HG02970 (cell line): ENCODE results near the gene OSBPL1A.

Source experiments
- ATAC-seq: cut with Tn5 transposase; IDR thresholded peaks from one replicate; pipeline ENCODE4 v1.9.1; 2021; ENCODE audit warnings: mild to moderate bottlenecking, moderate library complexity, moderate number of reproducible peaks; ENCODE audit not compliant: unreplicated experiment, low FRiP score

OSBPL1A gene

DNA sequence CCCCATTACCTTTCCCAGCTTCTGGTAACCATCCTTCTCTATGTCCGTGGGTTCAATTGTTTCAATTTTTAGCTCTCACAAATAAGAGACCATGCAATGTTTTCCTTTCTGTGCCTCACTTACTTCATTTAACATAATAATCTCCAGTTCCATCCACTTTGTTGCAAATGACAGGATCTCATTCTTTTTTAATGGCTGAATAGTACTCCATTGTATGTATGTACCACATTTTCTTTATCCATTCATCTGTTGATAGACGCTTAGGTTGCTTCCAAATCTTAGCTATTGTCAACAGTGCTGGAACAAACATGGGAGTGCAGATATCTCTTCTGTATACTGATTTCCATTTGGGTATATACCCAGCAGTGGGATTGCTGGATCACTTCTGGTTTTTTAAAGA, 256.9 kb downstream of the OSBPL1A start:
- ATAC-seq: no peak

DNA sequence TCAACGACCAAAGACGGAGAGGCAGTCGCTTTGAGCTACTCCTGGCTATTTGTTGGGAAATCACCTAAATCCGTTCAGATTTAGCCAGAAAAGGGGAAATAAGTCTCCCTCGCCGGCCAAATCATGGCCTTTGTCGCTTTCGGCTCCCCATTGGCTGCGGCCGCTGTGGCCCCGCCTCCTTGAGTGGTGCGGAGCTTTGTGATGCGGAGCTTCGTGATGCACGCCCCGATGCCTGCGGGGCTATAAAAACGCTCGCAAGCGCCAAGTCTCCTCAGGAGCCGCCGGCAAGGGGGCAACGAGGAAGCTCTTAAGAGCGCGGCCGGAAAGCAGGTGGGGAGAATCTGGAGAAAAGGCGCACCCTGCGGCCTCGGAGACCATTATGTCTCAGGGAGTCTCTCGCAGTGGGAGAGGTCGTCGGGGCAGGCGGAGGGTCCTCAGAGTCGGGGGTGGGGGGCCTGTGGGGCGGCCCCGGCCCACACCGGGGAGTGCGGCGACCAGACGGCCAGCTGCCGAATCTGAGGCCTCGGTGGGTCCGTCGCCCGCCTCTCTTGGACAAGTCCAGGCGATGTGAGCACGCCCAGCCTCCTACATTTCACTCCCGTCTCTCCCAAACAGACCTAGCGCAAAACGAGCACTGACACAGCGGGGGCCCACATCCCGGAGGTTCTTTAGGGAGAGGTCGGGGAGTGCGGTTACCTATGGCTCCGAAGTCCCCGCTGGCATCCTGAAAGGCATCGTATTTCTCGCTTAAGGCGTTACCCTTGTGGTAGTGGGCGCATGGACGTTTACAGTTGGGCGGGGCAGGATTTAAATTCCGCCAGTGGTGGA, 258.6 kb downstream of the OSBPL1A start, which contains the start of gene CABYR:
TSS of gene CABYR (plus strand) at position 274 of the 828 bp plus-strand sequence. CDS start 4,053 bp downstream, outside the sequence.
- ATAC-seq: no peak

GRCh38 chr18:24138409-24138788, 259.2 kb downstream of the OSBPL1A start:
- ATAC-seq: no peak

GRCh38 chr18:24136967-24137373, 260.7 kb downstream of the OSBPL1A start:
- ATAC-seq: no peak

DNA sequence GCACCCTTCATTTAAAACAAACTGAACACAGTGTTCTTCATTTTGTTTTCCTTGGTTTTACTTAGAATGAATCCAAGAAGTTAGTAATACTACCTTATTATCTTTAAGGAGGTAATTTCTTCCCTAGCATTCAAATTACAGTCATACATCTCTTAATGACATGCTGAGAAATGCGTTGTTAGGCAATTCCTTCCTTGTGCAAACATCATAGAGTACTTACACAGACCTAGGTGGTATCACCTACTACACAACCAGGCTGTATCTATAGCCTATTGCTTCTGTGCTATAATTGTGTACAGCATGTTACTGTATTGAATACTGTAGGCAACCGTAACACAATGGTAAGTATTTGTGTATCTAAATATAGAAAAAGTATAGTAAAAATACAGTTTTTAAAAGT, 267.1 kb downstream of the OSBPL1A start:
- no peak for ATAC-seq

- no peak for ATAC-seq
Observed at GRCh38 chr18:24128700-24129099, 268.9 kb downstream of the OSBPL1A start.

DNA sequence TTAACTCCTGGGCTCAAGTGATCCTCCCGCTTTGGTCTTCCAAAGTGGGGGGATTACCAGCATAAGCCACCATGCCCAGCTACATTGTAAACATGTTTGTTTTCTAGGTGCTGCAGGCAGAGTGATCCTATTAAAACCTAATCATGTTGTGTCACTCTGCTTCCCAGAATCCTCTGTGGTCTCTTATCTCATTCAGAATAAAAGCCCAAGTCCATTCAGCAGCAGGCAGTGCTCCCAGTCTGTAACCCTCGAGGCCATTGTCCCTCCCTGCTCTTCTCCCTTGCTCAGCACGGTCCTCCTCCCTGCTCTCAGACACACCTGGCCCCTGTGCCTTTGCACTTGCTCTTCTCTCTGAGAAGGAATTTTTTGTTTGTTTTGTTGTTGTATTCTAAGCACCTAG, 269.9 kb downstream of the OSBPL1A start:
- ATAC-seq: no peak

DNA sequence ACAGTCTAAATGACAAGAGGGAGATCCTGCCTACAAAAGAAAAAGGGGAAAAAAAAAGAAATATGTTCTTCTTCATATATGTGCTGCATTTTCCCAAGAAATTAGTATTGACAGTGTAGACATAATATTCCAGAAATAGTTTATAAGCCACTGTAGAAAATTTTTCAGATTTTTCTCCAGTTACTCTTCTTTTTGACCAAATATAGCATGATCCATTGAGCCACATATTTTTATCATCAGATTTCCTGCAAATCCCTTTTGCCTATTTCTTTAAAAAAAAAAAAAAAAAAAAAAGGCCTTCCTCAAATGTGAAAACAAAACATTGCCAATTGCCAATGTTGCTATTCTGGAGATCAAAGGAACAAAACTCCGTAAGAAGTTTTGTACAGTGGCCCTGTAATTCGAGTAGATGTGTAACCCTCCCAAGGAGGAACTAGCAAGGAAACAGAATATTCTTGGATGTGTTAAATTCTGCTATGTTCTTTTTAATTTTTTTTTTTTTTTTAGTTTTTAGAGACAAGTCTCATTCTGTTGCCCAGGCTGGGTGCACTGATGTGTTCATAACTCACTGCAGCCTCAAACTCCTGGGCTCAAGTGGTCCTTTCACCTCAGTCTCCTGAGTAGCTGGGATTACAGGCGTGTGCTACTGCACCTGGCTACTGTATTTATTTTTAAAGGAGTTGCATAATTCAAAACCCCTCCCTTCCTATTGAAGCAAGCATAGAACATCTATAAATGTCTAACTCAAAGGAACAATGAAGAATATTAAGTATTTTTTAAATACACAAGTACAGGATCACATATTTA, 271.3 kb downstream of the OSBPL1A start:
- no peak for ATAC-seq

- no peak for ATAC-seq
Observed at GRCh38 chr18:24121625-24122024, 276.0 kb downstream of the OSBPL1A start.

DNA sequence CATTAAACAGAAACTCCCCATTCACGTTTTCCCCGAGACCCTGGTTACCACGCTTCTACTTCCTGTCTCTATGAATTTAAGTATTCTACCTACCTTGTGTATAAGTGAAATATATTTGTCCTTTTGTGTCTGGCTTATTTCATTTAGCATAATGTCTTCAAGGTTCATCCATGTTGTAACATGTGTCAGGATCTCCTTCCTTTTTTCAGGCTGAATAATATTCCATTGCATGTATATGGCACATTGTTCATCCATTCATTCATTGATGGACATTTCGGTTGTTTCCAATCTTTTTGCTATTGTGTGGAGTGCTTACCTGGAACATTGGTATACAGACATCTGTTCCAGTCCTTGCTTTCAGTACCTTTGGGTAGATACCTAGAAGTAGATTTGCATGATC, 276.9 kb downstream of the OSBPL1A start:
- ATAC-seq: no peak

- ATAC-seq: peak; percentile 72
Observed at GRCh38 chr18:24118750-24119577, 278.7 kb downstream of the OSBPL1A start.

GRCh38 chr18:24115628-24116027, 282.0 kb downstream of the OSBPL1A start:
- no peak for ATAC-seq

- ATAC-seq: no peak
Observed at GRCh38 chr18:24114924-24115549, 282.6 kb downstream of the OSBPL1A start.

DNA sequence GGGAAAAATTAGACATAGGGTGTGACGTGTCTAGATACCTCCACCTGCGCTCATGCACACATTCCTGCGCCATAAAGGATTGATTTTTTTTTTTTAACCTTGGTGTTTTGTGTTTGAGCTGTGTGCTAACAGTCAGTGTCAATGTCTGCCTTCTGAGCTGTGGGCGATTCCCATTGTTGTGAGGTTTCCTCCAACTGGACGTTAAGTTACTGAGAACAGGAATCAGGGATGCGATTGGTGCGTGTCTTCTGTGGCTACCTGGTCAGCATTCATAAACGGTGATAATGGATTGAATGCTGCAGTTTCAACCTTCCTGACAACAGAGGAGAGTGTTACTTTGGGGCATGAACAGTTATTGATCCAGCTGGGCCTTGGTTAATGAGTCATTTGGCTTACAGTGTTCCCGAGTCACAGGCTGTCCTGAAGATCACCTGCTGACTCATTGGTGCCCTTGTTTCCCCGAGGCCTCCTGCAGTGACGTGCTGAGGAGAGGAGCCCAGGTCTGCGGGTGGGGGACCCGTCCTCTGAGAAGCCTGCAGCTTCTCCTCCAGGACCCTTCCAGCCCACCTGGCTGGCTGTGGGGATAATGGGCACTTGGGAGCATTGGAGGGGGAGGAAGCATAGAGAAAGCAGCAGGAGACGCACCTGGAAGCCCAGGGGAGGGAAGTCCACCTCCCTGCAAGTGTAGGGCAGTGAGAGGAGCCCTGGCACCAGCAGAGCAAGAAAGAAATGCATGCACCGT, 284.6 kb downstream of the OSBPL1A start:
- ATAC-seq: no peak

- ATAC-seq: no peak
Observed at GRCh38 chr18:24112464-24112863, 285.2 kb downstream of the OSBPL1A start.
